GM20000 (cell line): ENCODE results near the gene KRTAP5-7.

ENCODE experiments used
- DNase-seq: peaks from one replicate; pipeline ENCODE4 v3.0.0; 2012; ENCODE audit warnings: low spot score
- CTCF ChIP-seq: IDR thresholded peaks from 2 replicates; pipeline ENCODE4 v1.5.1; 2012; ENCODE audit warnings: mild to moderate bottlenecking, control low read depth; ENCODE audit errors: extremely low read depth, missing control alignments

The KRTAP5-7 gene

GRCh38 chr11:71498091-71498490, 29.0 kb upstream of the KRTAP5-7 start:
- no peak for TF ChIP-seq CTCF
- no peak for DNase-seq

- no peak for TF ChIP-seq CTCF
- DNase-seq = no peak
Measured at GRCh38 chr11:71499125-71499524, 27.9 kb upstream of the KRTAP5-7 start.

GRCh38 chr11:71499546-71499945, 27.5 kb upstream of the KRTAP5-7 start:
- DNase-seq = no peak
- no peak for TF ChIP-seq CTCF

- DNase-seq = no peak
- no peak for TF ChIP-seq CTCF
Measured at GRCh38 chr11:71500601-71501021, 26.5 kb upstream of the KRTAP5-7 start.

GRCh38 chr11:71501071-71501985, 25.7 kb upstream of the KRTAP5-7 start:
- no peak for DNase-seq

GRCh38 chr11:71502026-71502425, 25.0 kb upstream of the KRTAP5-7 start:
- no peak for DNase-seq
- TF ChIP-seq CTCF = no peak

More at GRCh38 chr11:71501071-71501985, 25.7 kb upstream of the KRTAP5-7 start:
- no peak for TF ChIP-seq CTCF

- TF ChIP-seq CTCF = no peak
- DNase-seq = no peak
Measured at GRCh38 chr11:71502871-71503435, 24.1 kb upstream of the KRTAP5-7 start.
